ENCODE measurements around the gene S100A7A. TPM values are rescaled to one million over a fixed set of nuclear protein-coding genes. Genes with fewer than 3 reads are reported as not detected.
"Not testable (repeated sequence)": the region's sequence is repeated elsewhere in the genome, so short reads cannot be mapped to it uniquely, and the experiment has no call there.

The S100A7A gene
- total RNA-seq, 6 donors from 2014 or later: not detected

- Histone ChIP-seq H3K4me3 (no peak overlapping the region), H3K9me3 (no peaks in the 10 kb centered on the region), H3K27ac (no peak overlapping the region), H3K36me3 (no peaks in the 10 kb centered on the region), H3K4me1 (no peaks in the 10 kb centered on the region), H3K27me3 (no peaks in the 10 kb centered on the region)
- TF ChIP-seq EP300 (IDR thresholded peaks at IDR 0.05): no peak
- TF ChIP-seq POLR2A (IDR thresholded peaks at IDR 0.05): no peak
- no peak for TF ChIP-seq CTCF (IDR thresholded peaks at IDR 0.05)
- TF ChIP-seq POLR2AphosphoS5 (IDR thresholded peaks at IDR 0.05): no peak
- ATAC-seq (ENCODE audit: low FRiP score in 2 of 2) (no peak), DNase-seq (no peak)
- 65 to 90% methylated on average over 1 to 2 of the region's 2 CpGs for WGBS, 2 donors
These were observed 43.3 kb downstream of the S100A7A start for GRCh38 chr1:153459655-153460054.

GRCh38 chr1:153460551-153460950, 44.2 kb downstream of the S100A7A start, which contains the start of gene S100A7:
Gene S100A7 (minus strand): TSS chr1:153460651. CDS start chr1:153459013, 1,638 bp downstream.
- H3K27ac ChIP-seq: no peak within 1 kb of the TSS
- DNase-seq: no peak

GRCh38 chr1:153462741-153463140, 46.4 kb downstream of the S100A7A start:
- not testable (repeated sequence) for H3K27ac ChIP-seq; ATAC-seq (ENCODE audit: low FRiP score in 2 of 2); H3K36me3 ChIP-seq; H3K9me3 ChIP-seq; H3K27me3 ChIP-seq; DNase-seq; H3K4me1 ChIP-seq; H3K4me3 ChIP-seq

More at GRCh38 chr1:153460551-153460950, 44.2 kb downstream of the S100A7A start, which contains the start of gene S100A7:
- Histone ChIP-seq H3K9me3 (no peaks in the 10 kb centered on the region), H3K4me1 (peaks cover 0 to under 1% (median 0%) of the 10 kb centered on the region in 4 donors), H3K27me3 (no peaks in the 10 kb centered on the region), H3K4me3 (no peak within 1 kb of the TSS), H3K36me3 (no peaks in the 10 kb centered on the region)
- 80% methylated on average over 4 of the region's 4 CpGs for WGBS, 2 donors
- TF ChIP-seq POLR2A (IDR thresholded peaks at IDR 0.05) (no peak), POLR2AphosphoS5 (IDR thresholded peaks at IDR 0.05) (no peak), EP300 (IDR thresholded peaks at IDR 0.05) (no peak), CTCF (IDR thresholded peaks at IDR 0.05) (no peak)
- ATAC-seq (ENCODE audit: low FRiP score in 2 of 2): no peak

GRCh38 chr1:153465811-153466636, 49.7 kb downstream of the S100A7A start:
- Histone ChIP-seq H3K36me3 (no peaks in the 10 kb centered on the region), H3K4me1 (peaks cover 0 to 7% (median 2%) of the 10 kb centered on the region in 4 donors), H3K27ac (no peak overlapping the region), H3K27me3 (no peaks in the 10 kb centered on the region), H3K9me3 (no peaks in the 10 kb centered on the region), H3K4me3 (no peak overlapping the region)
- 19 to 22% methylated on average over 22 to 23 of the region's 23 CpGs for WGBS, 2 donors
- peak; percentile 72 to 90 for ATAC-seq (ENCODE audit: low FRiP score in 2 of 2)
- TF ChIP-seq POLR2A (IDR thresholded peaks at IDR 0.05) (no peak), CTCF (IDR thresholded peaks at IDR 0.05) (peak; percentile 60 to 74 (median 72)), POLR2AphosphoS5 (IDR thresholded peaks at IDR 0.05) (no peak), EP300 (IDR thresholded peaks at IDR 0.05) (no peak)
- DNase-seq: peak; percentile 53 to 84

GRCh38 chr1:153466908-153467307, 50.6 kb downstream of the S100A7A start:
- ATAC-seq (ENCODE audit: low FRiP score in 2 of 2) (no peak), DNase-seq (no peak)
- Histone ChIP-seq H3K4me1 (peaks cover 0 to 7% (median 2%) of the 10 kb centered on the region in 4 donors), H3K9me3 (peaks cover 0 to 8% (median 2%) of the 10 kb centered on the region in 4 donors), H3K4me3 (no peak overlapping the region), H3K36me3 (no peaks in the 10 kb centered on the region), H3K27ac (no peak overlapping the region), H3K27me3 (no peaks in the 10 kb centered on the region)
- no peak for TF ChIP-seq CTCF (IDR thresholded peaks at IDR 0.05)
- no peak for TF ChIP-seq POLR2A (IDR thresholded peaks at IDR 0.05)
- TF ChIP-seq EP300 (IDR thresholded peaks at IDR 0.05): no peak
- TF ChIP-seq POLR2AphosphoS5 (IDR thresholded peaks at IDR 0.05): no peak
- 67% methylated on average over 5 of the region's 5 CpGs for WGBS, 2 donors
